Panc1 (cell line): ENCODE results near the gene CDH23. TPM values are rescaled to one million over a fixed set of nuclear protein-coding genes. Genes with fewer than 3 reads are reported as not detected.
"Not testable (repeated sequence)": the region's sequence is repeated elsewhere in the genome, so short reads cannot be mapped to it uniquely, and the experiment has no call there.

Experiments used
- ATAC-seq: fragments of 200-7000 bp; cut with Tn5 transposase; 2 replicates; pipeline ENCODE4 v1.9.1; 2020; ENCODE audit warnings: mild to moderate bottlenecking, moderate library complexity
- BruUV-seq: library from RNA; stranded (reverse); fragments of 400-500 nt; replicated peaks from 2 replicates; lab custom pipeline; 2021; lab: Mats Ljungman, UMichigan
- CTCF ChIA-PET: fragments of 300-600 bp; sonication (Branson Sonifier 250); formaldehyde crosslinking; loops from one replicate; lab custom pipeline; 2022; ENCODE audit warnings: antibody characterized with exemption; lab: Charles Lee
- POLR2A ChIA-PET: fragments of 300-600 bp; sonication (Branson Sonifier 250); formaldehyde crosslinking; loops from one replicate; lab custom pipeline; 2022; ENCODE audit warnings: antibody characterized with exemption; lab: Charles Lee
- DNase-seq: peaks from one replicate; pipeline ENCODE4 v3.0.0-alpha.2; 2010; ENCODE audit warnings: low read depth, low spot score
- H3K27ac ChIP-seq: 2 replicates; pipeline ENCODE4 v1.5.1; 2011; ENCODE audit warnings: mild to moderate bottlenecking, low read length, inconsistent platforms
- H3K27me3 ChIP-seq: fragments of 200-500 bp; sonication (Bioruptor generic); 2 replicates; pipeline ENCODE4 v1.6.0; 2014; ENCODE audit warnings: low read length, inconsistent platforms; ENCODE audit not compliant: control insufficient read depth, insufficient read depth
- H3K36me3 ChIP-seq: fragments of 200-500 bp; sonication (Bioruptor generic); 2 replicates; pipeline ENCODE4 v1.5.1; 2014; ENCODE audit warnings: inconsistent platforms, mild to moderate bottlenecking, low read length, moderate library complexity; ENCODE audit not compliant: control insufficient read depth, insufficient read depth
- H3K4me1 ChIP-seq: 2 replicates; pipeline ENCODE4 v1.5.1; 2011; ENCODE audit warnings: inconsistent platforms, mild to moderate bottlenecking, low read length, moderate library complexity; ENCODE audit not compliant: control insufficient read depth, insufficient read depth
- H3K4me3 ChIP-seq, 2 experiments: 2 replicates each; pipeline ENCODE4 v1.5.1; 2011 to 2012; ENCODE audit warnings: low read depth in 2 of 2, low read length in 2 of 2, mild to moderate bottlenecking in 2 of 2, inconsistent platforms in 1 of 2, moderate library complexity in 1 of 2
- H3K9me3 ChIP-seq: fragments of 200-500 bp; sonication (Bioruptor generic); 2 replicates; pipeline ENCODE4 v1.5.1; 2014; ENCODE audit warnings: low read depth, mild to moderate bottlenecking, inconsistent platforms, low read length, moderate library complexity; ENCODE audit not compliant: control insufficient read depth, insufficient read depth
- POLR2AphosphoS5 ChIP-seq: IDR thresholded peaks from 2 replicates; pipeline ENCODE4 v1.6.1; 2012; ENCODE audit warnings: mild to moderate bottlenecking, low read depth, low read length, moderate library complexity
- SIN3A ChIP-seq: IDR thresholded peaks from 2 replicates; pipeline ENCODE4 v1.6.1; 2012; ENCODE audit warnings: low read depth, mild to moderate bottlenecking, low read length, moderate library complexity, borderline replicate concordance; ENCODE audit not compliant: insufficient read depth
- TCF7L2 ChIP-seq: IDR thresholded peaks from 2 replicates; pipeline ENCODE4 v1.6.1; 2011; ENCODE audit warnings: mild to moderate bottlenecking, low read depth, low read length, inconsistent platforms
- in situ Hi-C: cut with HindIII; loops from 2 replicates; pipeline ENCODE4 v1.10.0; 2016; ENCODE audit warnings: low sequenced_read_pairs, low pct_unique_long_range_greater_than_20kb
- intact Hi-C: fragments of 100-400 bp; cut with micrococcal nuclease; formaldehyde crosslinking; loops from one replicate; pipeline ENCODE4 v1.10.0; 2022; ENCODE audit not compliant: unreplicated experiment
- total RNA-seq: library from RNA; stranded (reverse); gene quantifications from one replicate; pipeline ENCODE4 v1.2.1, GENCODE V29; 2021; ENCODE audit not compliant: unreplicated experiment
- TF ChIP-seq, protein P1 (sequence below), 2 experiments: IDR thresholded peaks; 2 replicates each; pipeline ENCODE4 v1.6.1; 2011 to 2012; ENCODE audit warnings: low read depth in 2 of 2, control low read depth in 1 of 2, low read length in 1 of 2, mild to moderate bottlenecking in 1 of 2, moderate library complexity in 1 of 2; ENCODE audit not compliant: insufficient read depth in 1 of 2
- TF ChIP-seq, protein P2 (sequence below): fragments of 450-650 bp; IDR thresholded peaks from 2 replicates; pipeline ENCODE4 v1.5.1; 2017; ENCODE audit warnings: mild to moderate bottlenecking

The CDH23 gene
- total RNA-seq, 1 experiment from 2014 or later = 2.7 TPM

DNA sequence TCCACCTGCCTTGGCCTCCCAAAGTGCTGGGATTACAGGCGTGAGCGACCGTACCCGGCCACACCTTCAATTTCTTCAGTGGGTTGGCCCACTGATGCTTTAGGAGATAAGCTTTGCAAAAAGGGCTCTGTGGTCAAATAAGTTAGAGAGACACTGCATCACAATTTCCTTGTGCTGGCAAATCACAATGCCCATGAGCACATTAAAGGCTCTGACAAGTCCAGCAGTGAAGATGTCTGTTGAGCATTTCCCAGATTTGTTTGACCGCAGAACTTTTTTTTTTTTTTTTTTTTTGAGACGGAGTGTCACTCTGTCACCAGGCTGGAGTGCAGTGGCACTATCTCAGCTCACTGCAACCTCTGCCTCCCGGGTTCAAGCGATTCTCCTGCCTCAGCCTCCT is 203.5 kb downstream of the CDH23 start:
- H3K36me3 ChIP-seq, POLR2A ChIA-PET, H3K4me3 ChIP-seq, ATAC-seq, intact Hi-C loops, H3K27me3 ChIP-seq, H3K27ac ChIP-seq, CTCF ChIA-PET, H3K9me3 ChIP-seq, DNase-seq, BruUV-seq, in situ Hi-C loops, H3K4me1 ChIP-seq: not testable (repeated sequence)

DNA sequence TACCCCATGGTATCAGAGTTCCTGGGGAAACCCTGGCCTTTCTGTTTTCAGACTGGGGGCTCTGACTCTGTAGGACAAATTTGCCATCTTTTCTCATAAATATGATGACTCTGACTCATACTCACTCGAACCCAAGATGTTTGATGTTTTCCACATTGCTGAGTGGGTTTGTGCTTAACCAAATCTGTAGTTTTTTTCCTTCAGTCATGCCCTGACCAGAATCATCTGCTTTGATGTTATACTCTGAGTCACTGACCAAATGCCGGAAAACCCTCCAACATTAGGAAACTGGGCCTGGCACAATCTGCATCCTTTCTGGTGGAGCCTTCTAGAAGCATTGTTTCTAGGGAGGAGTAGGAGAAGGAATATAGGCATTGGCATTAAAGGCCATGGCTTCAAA is 204.1 kb downstream of the CDH23 start:
- no peak for TF ChIP-seq POLR2AphosphoS5
- TF ChIP-seq, protein P1, sequence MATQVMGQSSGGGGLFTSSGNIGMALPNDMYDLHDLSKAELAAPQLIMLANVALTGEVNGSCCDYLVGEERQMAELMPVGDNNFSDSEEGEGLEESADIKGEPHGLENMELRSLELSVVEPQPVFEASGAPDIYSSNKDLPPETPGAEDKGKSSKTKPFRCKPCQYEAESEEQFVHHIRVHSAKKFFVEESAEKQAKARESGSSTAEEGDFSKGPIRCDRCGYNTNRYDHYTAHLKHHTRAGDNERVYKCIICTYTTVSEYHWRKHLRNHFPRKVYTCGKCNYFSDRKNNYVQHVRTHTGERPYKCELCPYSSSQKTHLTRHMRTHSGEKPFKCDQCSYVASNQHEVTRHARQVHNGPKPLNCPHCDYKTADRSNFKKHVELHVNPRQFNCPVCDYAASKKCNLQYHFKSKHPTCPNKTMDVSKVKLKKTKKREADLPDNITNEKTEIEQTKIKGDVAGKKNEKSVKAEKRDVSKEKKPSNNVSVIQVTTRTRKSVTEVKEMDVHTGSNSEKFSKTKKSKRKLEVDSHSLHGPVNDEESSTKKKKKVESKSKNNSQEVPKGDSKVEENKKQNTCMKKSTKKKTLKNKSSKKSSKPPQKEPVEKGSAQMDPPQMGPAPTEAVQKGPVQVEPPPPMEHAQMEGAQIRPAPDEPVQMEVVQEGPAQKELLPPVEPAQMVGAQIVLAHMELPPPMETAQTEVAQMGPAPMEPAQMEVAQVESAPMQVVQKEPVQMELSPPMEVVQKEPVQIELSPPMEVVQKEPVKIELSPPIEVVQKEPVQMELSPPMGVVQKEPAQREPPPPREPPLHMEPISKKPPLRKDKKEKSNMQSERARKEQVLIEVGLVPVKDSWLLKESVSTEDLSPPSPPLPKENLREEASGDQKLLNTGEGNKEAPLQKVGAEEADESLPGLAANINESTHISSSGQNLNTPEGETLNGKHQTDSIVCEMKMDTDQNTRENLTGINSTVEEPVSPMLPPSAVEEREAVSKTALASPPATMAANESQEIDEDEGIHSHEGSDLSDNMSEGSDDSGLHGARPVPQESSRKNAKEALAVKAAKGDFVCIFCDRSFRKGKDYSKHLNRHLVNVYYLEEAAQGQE (IDR thresholded peaks at IDR 0.05; ENCODE audit: insufficient read depth in 1 of 2, low read depth in 2 of 2, low read length in 1 of 2) = no peak
- TF ChIP-seq SIN3A = no peak
- no peak for TF ChIP-seq TCF7L2
- ChIA-PET CTCF (interaction anchor here (0.6 kb wide), 1 partner anchor 150 kb away, joined by 3 read pairs; no protein-coding TSS in a partner anchor), POLR2A (no interaction called here)
- no peak overlapping the region for H3K27ac ChIP-seq
- no peaks in the 10 kb centered on the region for H3K9me3 ChIP-seq
- H3K36me3 ChIP-seq = no peaks in the 10 kb centered on the region
- no peaks in the 10 kb centered on the region; the same call in 1 of the 2 replicates for H3K27me3 ChIP-seq
- BruUV-seq = no TSS peak
- ATAC-seq (no peak), DNase-seq (no peak)
- H3K4me1 ChIP-seq = peaks cover 7% of the 10 kb centered on the region; the same call in 1 of the 2 replicates
- H3K4me3 ChIP-seq = no peak overlapping the region
- intact Hi-C loops = no loop called here
- in situ Hi-C loops = no loop called here

DNA sequence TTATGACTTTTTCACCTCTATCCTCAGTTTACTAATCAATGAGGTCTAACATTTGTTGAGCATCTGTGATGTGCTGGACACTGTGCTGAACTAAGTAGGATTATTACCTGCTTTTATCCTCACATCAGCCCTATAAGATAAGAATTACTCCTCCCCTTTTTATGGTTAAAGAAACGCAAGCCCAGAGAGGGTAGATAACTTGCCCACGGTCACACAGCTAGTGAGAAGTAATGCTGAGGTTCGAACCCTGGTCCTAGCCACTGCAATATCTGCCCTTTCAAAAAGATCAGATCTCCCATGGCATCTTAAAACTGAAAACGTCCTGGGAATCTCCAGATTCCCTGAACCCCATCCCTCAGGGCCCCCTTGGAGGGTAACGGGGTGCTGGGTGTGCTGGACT is 204.6 kb downstream of the CDH23 start:
- ChIA-PET POLR2A (no interaction called here), CTCF (interaction anchor here (0.6 kb wide), 2 partner anchors 23 to 151 kb away, joined by 3 read pairs; no protein-coding TSS in a partner anchor)
- intact Hi-C loops = no loop called here
- Histone ChIP-seq H3K27ac (no peak overlapping the region), H3K9me3 (no peaks in the 10 kb centered on the region), H3K4me3 (no peak overlapping the region), H3K36me3 (no peaks in the 10 kb centered on the region), H3K4me1 (peaks cover 7% of the 10 kb centered on the region; the same call in 1 of the 2 replicates), H3K27me3 (no peaks in the 10 kb centered on the region; the same call in 1 of the 2 replicates)
- no TSS peak for BruUV-seq
- no peak for DNase-seq
- ATAC-seq = no peak
- in situ Hi-C loops = no loop called here
- TF ChIP-seq, protein P1 (IDR thresholded peaks at IDR 0.05; ENCODE audit: insufficient read depth in 1 of 2, low read depth in 2 of 2, low read length in 1 of 2) = no peak
- TF ChIP-seq, protein P2, sequence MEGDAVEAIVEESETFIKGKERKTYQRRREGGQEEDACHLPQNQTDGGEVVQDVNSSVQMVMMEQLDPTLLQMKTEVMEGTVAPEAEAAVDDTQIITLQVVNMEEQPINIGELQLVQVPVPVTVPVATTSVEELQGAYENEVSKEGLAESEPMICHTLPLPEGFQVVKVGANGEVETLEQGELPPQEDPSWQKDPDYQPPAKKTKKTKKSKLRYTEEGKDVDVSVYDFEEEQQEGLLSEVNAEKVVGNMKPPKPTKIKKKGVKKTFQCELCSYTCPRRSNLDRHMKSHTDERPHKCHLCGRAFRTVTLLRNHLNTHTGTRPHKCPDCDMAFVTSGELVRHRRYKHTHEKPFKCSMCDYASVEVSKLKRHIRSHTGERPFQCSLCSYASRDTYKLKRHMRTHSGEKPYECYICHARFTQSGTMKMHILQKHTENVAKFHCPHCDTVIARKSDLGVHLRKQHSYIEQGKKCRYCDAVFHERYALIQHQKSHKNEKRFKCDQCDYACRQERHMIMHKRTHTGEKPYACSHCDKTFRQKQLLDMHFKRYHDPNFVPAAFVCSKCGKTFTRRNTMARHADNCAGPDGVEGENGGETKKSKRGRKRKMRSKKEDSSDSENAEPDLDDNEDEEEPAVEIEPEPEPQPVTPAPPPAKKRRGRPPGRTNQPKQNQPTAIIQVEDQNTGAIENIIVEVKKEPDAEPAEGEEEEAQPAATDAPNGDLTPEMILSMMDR = no peak
- TF ChIP-seq POLR2AphosphoS5 = no peak
- TF ChIP-seq TCF7L2 = no peak
- no peak for TF ChIP-seq SIN3A
